ENCODE data around the gene LMTK2. TPM values are rescaled to one million over a fixed set of nuclear protein-coding genes. Genes with fewer than 3 reads are reported as not detected.

Gene LMTK2
- total RNA-seq, 1 donor from 2014 or later = 21.6 TPM

- intact Hi-C loops (cut with DNase I) = loop anchor here (5.0 kb wide), 1 partner anchor 35 kb away; no protein-coding TSS in a partner anchor
- Histone ChIP-seq H3K36me3 (no peaks in the 10 kb centered on the region), H3K4me1 (peaks cover 32% of the 10 kb centered on the region), H3K27ac (peak overlapping the region; percentile 68), H3K27me3 (no peaks in the 10 kb centered on the region), H3K9me3 (no peaks in the 10 kb centered on the region), H3K4me3 (peak overlapping the region; percentile 69 to 88)
- DNase-seq (ENCODE audit: extremely low spot score in 2 of 2) = no peak
- TF ChIP-seq CTCF (IDR thresholded peaks at IDR 0.05) (no peak), POLR2AphosphoS5 (IDR thresholded peaks at IDR 0.05; ENCODE audit: insufficient read depth in 1 of 2, low read depth in 1 of 2) (no peak), POLR2A (IDR thresholded peaks at IDR 0.05) (no peak)
These were observed 145.9 kb downstream of the LMTK2 start for GRCh38 chr7:98252425-98253054.

DNA sequence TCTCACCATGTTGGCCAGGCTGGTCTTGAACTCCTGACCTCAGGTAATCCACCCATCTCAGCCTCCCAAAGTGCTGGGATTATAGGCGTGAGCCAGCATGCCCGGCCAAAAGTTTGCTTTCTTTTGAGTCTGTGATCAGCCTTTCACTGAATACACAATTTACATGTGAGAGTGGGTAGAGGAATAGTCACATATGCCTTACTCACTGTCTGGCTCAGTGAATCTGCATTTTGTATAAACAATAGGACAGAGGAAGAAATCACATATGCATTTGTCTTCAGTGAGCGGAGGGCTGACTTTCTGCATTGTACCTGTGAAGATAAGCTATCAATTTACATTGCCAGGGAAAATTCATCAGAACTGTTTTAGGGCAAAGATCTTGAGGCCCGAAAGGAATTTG is 147.9 kb downstream of the LMTK2 start:
- Histone ChIP-seq H3K9me3 (no peaks in the 10 kb centered on the region), H3K4me3 (no peak overlapping the region), H3K27ac (no peak overlapping the region), H3K4me1 (peaks cover 32% of the 10 kb centered on the region), H3K36me3 (no peaks in the 10 kb centered on the region), H3K27me3 (no peaks in the 10 kb centered on the region)
- intact Hi-C loops (cut with DNase I) = loop anchor here (5.0 kb wide), 1 partner anchor 33 kb away; no protein-coding TSS in a partner anchor
- DNase-seq (ENCODE audit: extremely low spot score in 2 of 2) = no peak
- TF ChIP-seq POLR2AphosphoS5 (IDR thresholded peaks at IDR 0.05; ENCODE audit: insufficient read depth in 1 of 2, low read depth in 1 of 2) (no peak), POLR2A (IDR thresholded peaks at IDR 0.05) (no peak), CTCF (IDR thresholded peaks at IDR 0.05) (no peak)

DNA sequence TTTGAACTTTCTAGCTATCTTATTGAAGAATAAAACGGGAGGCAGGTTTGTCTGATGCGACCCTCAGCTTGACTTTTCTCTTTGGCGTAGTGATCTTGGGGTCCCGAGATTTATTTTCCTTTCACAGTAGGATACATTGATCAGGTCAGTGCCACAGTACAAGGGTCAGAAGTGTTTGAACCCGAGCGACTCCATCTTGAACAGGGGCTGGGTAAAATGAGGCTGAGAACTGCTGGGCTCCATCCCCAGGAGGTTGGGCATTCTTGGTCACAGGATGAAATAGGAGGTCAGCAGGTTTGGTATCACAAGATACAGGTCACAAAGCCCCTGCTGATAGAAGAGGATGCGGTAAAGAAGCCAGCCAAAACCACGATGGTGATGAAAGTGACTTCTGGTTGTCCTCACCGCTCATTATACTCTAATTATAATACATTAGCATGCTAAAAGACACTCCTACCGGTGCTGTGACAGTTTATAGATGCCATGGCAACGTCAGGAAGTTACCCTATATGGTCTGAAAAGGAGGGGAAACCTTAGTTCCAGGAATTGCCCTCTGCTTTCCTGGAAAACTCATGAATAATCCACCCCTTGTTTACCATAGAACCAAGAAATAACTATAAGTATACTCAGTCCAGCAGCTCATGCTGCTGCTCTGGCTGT is 148.4 kb downstream of the LMTK2 start:
- H3K4me3 ChIP-seq = no peak overlapping the region
- no peaks in the 10 kb centered on the region for H3K36me3 ChIP-seq
- H3K27ac ChIP-seq = no peak overlapping the region
- H3K4me1 ChIP-seq = peaks cover 29% of the 10 kb centered on the region
- no peaks in the 10 kb centered on the region for H3K9me3 ChIP-seq
- H3K27me3 ChIP-seq = no peaks in the 10 kb centered on the region
- DNase-seq (ENCODE audit: extremely low spot score in 2 of 2) = no peak
- intact Hi-C loops (cut with DNase I) = loop anchor here (5.0 kb wide), 1 partner anchor 32 kb away; no protein-coding TSS in a partner anchor
- TF ChIP-seq POLR2AphosphoS5 (IDR thresholded peaks at IDR 0.05; ENCODE audit: insufficient read depth in 1 of 2, low read depth in 1 of 2) (no peak), CTCF (IDR thresholded peaks at IDR 0.05) (no peak), POLR2A (IDR thresholded peaks at IDR 0.05) (no peak)

- Histone ChIP-seq H3K27ac (no peak overlapping the region), H3K4me3 (no peak overlapping the region)
- intact Hi-C loops (cut with DNase I) = no loop called here
These were observed 149.8 kb downstream of the LMTK2 start for GRCh38 chr7:98256431-98256830.

More at GRCh38 chr7:98256431-98256830, 149.8 kb downstream of the LMTK2 start:
- Histone ChIP-seq H3K4me1 (peaks cover 15% of the 10 kb centered on the region), H3K9me3 (no peaks in the 10 kb centered on the region), H3K27me3 (no peaks in the 10 kb centered on the region), H3K36me3 (no peaks in the 10 kb centered on the region)
- TF ChIP-seq POLR2AphosphoS5 (IDR thresholded peaks at IDR 0.05; ENCODE audit: insufficient read depth in 1 of 2, low read depth in 1 of 2) = no peak
- TF ChIP-seq POLR2A (IDR thresholded peaks at IDR 0.05) = no peak
- TF ChIP-seq CTCF (IDR thresholded peaks at IDR 0.05) = no peak
- DNase-seq (ENCODE audit: extremely low spot score in 2 of 2) = no peak
